DND-41 (cell line): ENCODE data around the gene EGFLAM.

Experiments
- ATAC-seq: fragments of 200-7000 bp; cut with Tn5 transposase; 3 replicates; pipeline ENCODE4 v1.9.1; 2021; ENCODE audit warnings: low read depth; ENCODE audit not compliant: insufficient read depth
- DNase-seq: peaks from one replicate; pipeline ENCODE4 v3.0.0-alpha.2; 2020
- H2AFZ ChIP-seq: 2 replicates; pipeline ENCODE4 v1.6.0; 2012; ENCODE audit warnings: low read depth, low read length
- H3K27ac ChIP-seq: 2 replicates; pipeline ENCODE4 v1.5.1; 2012; ENCODE audit warnings: low read length, inconsistent platforms
- H3K27me3 ChIP-seq: fragments of 200-600 bp; sonication (generic); 2 replicates; pipeline ENCODE4 v1.6.0; 2012; ENCODE audit warnings: low read length, mild to moderate bottlenecking, inconsistent platforms; ENCODE audit not compliant: insufficient read depth, poor library complexity
- H3K36me3 ChIP-seq: 2 replicates; pipeline ENCODE4 v1.5.1; 2012; ENCODE audit warnings: low read length, inconsistent platforms; ENCODE audit not compliant: insufficient read depth
- H3K4me1 ChIP-seq: 2 replicates; pipeline ENCODE4 v1.5.1; 2012; ENCODE audit warnings: mild to moderate bottlenecking, low read length; ENCODE audit not compliant: insufficient read depth
- H3K4me2 ChIP-seq: 2 replicates; pipeline ENCODE4 v1.6.0; 2012; ENCODE audit warnings: mild to moderate bottlenecking, moderate library complexity, low read length, inconsistent platforms; ENCODE audit not compliant: insufficient read depth
- H3K4me3 ChIP-seq, 2 experiments: fragments of 200-600 bp in 1 of 2; shearing (Covaris generic) in 1 of 2; 2 replicates each; pipeline ENCODE4 v1.5.1; 2012 to 2016; ENCODE audit warnings: inconsistent platforms in 2 of 2, low read length in 2 of 2, mild to moderate bottlenecking in 2 of 2, low read depth in 1 of 2, moderate library complexity in 1 of 2
- H3K79me2 ChIP-seq: 2 replicates; pipeline ENCODE4 v1.6.0; 2012; ENCODE audit warnings: low read length, inconsistent platforms; ENCODE audit not compliant: insufficient read depth
- H3K9ac ChIP-seq: 2 replicates; pipeline ENCODE4 v1.6.0; 2012; ENCODE audit warnings: low read depth, mild to moderate bottlenecking, inconsistent platforms, low read length, moderate library complexity
- H3K9me3 ChIP-seq: 2 replicates; pipeline ENCODE4 v1.5.1; 2012; ENCODE audit warnings: low read length, moderate library complexity, mild to moderate bottlenecking, inconsistent platforms; ENCODE audit not compliant: insufficient read depth, severe bottlenecking
- H4K20me1 ChIP-seq: 2 replicates; pipeline ENCODE4 v1.6.0; 2012; ENCODE audit warnings: low read length; ENCODE audit not compliant: insufficient read depth
- CTCF ChIP-seq: IDR thresholded peaks from 2 replicates; pipeline ENCODE4 v1.5.1; 2012; ENCODE audit warnings: borderline replicate concordance, low read length, moderate library complexity, mild to moderate bottlenecking; ENCODE audit not compliant: poor library complexity, severe bottlenecking; ENCODE audit errors: extremely low read depth
- EZH2 ChIP-seq: IDR thresholded peaks from 3 replicates; pipeline ENCODE4 v1.6.1; 2012; ENCODE audit warnings: borderline replicate concordance, low read depth, mild to moderate bottlenecking, moderate library complexity, low read length, inconsistent platforms; ENCODE audit not compliant: severe bottlenecking

Gene EGFLAM

GRCh38 chr5:38245307-38245706, 13.1 kb upstream of the EGFLAM start:
- Histone ChIP-seq H3K9me3 (no peaks in the 10 kb centered on the region), H2AFZ (no peak overlapping the region), H3K9ac (no peak overlapping the region), H3K4me1 (no peaks in the 10 kb centered on the region), H3K36me3 (no peaks in the 10 kb centered on the region), H3K4me3 (no peak overlapping the region), H3K27me3 (peaks cover 7% of the 10 kb centered on the region), H4K20me1 (no peaks in the 10 kb centered on the region), H3K27ac (no peak overlapping the region), H3K4me2 (no peak overlapping the region), H3K79me2 (no peaks in the 10 kb centered on the region)
- DNase-seq = no peak
- no peak for TF ChIP-seq EZH2
- no peak for TF ChIP-seq CTCF
- ATAC-seq = no peak

- no peak overlapping the region for H3K4me3 ChIP-seq
- H3K27me3 ChIP-seq = no peaks in the 10 kb centered on the region
- TF ChIP-seq EZH2 = no peak
- TF ChIP-seq CTCF = no peak
- no peak overlapping the region for H3K9ac ChIP-seq
- DNase-seq = no peak
- H4K20me1 ChIP-seq = no peaks in the 10 kb centered on the region; the same call in 1 of the 2 replicates
- H3K27ac ChIP-seq = no peak overlapping the region
- no peak overlapping the region for H3K4me2 ChIP-seq
- no peaks in the 10 kb centered on the region for H3K4me1 ChIP-seq
- ATAC-seq = no peak
- no peaks in the 10 kb centered on the region for H3K9me3 ChIP-seq
- H3K79me2 ChIP-seq = no peaks in the 10 kb centered on the region
- H2AFZ ChIP-seq = no peak overlapping the region
- no peaks in the 10 kb centered on the region for H3K36me3 ChIP-seq
These were observed 9.1 kb upstream of the EGFLAM start for GRCh38 chr5:38249301-38249700.

GRCh38 chr5:38249812-38250211, 8.5 kb upstream of the EGFLAM start:
- Histone ChIP-seq H4K20me1 (no peaks in the 10 kb centered on the region; the same call in 1 of the 2 replicates), H3K27me3 (no peaks in the 10 kb centered on the region), H2AFZ (no peak overlapping the region), H3K9me3 (no peaks in the 10 kb centered on the region), H3K4me1 (no peaks in the 10 kb centered on the region), H3K27ac (no peak overlapping the region), H3K4me2 (no peak overlapping the region), H3K36me3 (no peaks in the 10 kb centered on the region), H3K4me3 (no peak overlapping the region), H3K79me2 (no peaks in the 10 kb centered on the region), H3K9ac (no peak overlapping the region)
- no peak for ATAC-seq
- no peak for DNase-seq
- no peak for TF ChIP-seq CTCF
- TF ChIP-seq EZH2 = no peak

GRCh38 chr5:38250763-38251448, 7.5 kb upstream of the EGFLAM start:
- no peaks in the 10 kb centered on the region for H3K36me3 ChIP-seq
- H4K20me1 ChIP-seq = no peaks in the 10 kb centered on the region; the same call in 1 of the 2 replicates
- no peak overlapping the region for H2AFZ ChIP-seq
- no peaks in the 10 kb centered on the region for H3K79me2 ChIP-seq
- no peak for ATAC-seq
- no peaks in the 10 kb centered on the region for H3K9me3 ChIP-seq
- H3K27ac ChIP-seq = no peak overlapping the region
- no peak for TF ChIP-seq CTCF
- TF ChIP-seq EZH2 = no peak
- H3K4me3 ChIP-seq = no peak overlapping the region
- no peak for DNase-seq
- no peak overlapping the region for H3K9ac ChIP-seq
- H3K4me1 ChIP-seq = no peaks in the 10 kb centered on the region
- H3K4me2 ChIP-seq = no peak overlapping the region
- no peaks in the 10 kb centered on the region for H3K27me3 ChIP-seq
